ES-I3 (cell line): ENCODE results near the gene VPS35L.
"Not testable (repeated sequence)": the region's sequence is repeated elsewhere in the genome, so short reads cannot be mapped to it uniquely, and the experiment has no call there.

Source experiments
- H3K36me3 ChIP-seq: 2 replicates; pipeline ENCODE4 v1.6.1; 2013; ENCODE audit warnings: mild to moderate bottlenecking, low read length, control low read depth, moderate library complexity; ENCODE audit not compliant: insufficient read depth
- H3K4me1 ChIP-seq: 2 replicates; pipeline ENCODE4 v1.6.1; 2013; ENCODE audit warnings: mild to moderate bottlenecking, control low read depth, low read length; ENCODE audit not compliant: insufficient read depth
- H3K9ac ChIP-seq: 2 replicates; pipeline ENCODE4 v1.6.1; 2013; ENCODE audit warnings: low read depth, mild to moderate bottlenecking, low read length, moderate library complexity
- H3K9me3 ChIP-seq: 2 replicates; pipeline ENCODE4 v1.6.1; 2013; ENCODE audit warnings: mild to moderate bottlenecking, low read length, moderate library complexity; ENCODE audit not compliant: control insufficient read depth, insufficient read depth

VPS35L gene

GRCh38 chr16:19523184-19523558, 32.3 kb upstream of the VPS35L start:
- H3K36me3 ChIP-seq, result no peaks in the 10 kb centered on the region
- H3K4me1 ChIP-seq, result peaks cover 19% of the 10 kb centered on the region; the same call in 1 of the 2 replicates
- H3K9ac ChIP-seq, result peak overlapping the region; percentile 91; the same call in 1 of the 2 replicates

GRCh38 chr16:19523559-19524355, 31.7 kb upstream of the VPS35L start, which contains the start of gene CCP110:
Gene CCP110 (plus strand): TSS chr16:19523942. CDS start chr16:19527882, 3,940 bp downstream.
- peak within 1 kb of the TSS; percentile 91 for H3K9ac ChIP-seq
- no peaks in the 10 kb centered on the region for H3K36me3 ChIP-seq
- peaks cover 19% of the 10 kb centered on the region; the same call in 1 of the 2 replicates for H3K4me1 ChIP-seq
- no peaks in the 10 kb centered on the region; the same call in 1 of the 2 replicates for H3K9me3 ChIP-seq

More at GRCh38 chr16:19523184-19523558, 32.3 kb upstream of the VPS35L start:
- H3K9me3 ChIP-seq, result no peaks in the 10 kb centered on the region; the same call in 1 of the 2 replicates

- H3K9me3 ChIP-seq, result no peaks in the 10 kb centered on the region
- H3K36me3 ChIP-seq, result no peaks in the 10 kb centered on the region
- H3K4me1 ChIP-seq, result peaks cover 19% of the 10 kb centered on the region; the same call in 1 of the 2 replicates
- H3K9ac ChIP-seq, result peak overlapping the region; percentile 81
Observed at GRCh38 chr16:19524356-19524615, 31.2 kb upstream of the VPS35L start.

- Histone ChIP-seq H3K36me3 (no peaks in the 10 kb centered on the region), H3K9ac (peak overlapping the region; percentile 81), H3K4me1 (peaks cover 19% of the 10 kb centered on the region; the same call in 1 of the 2 replicates), H3K9me3 (no peaks in the 10 kb centered on the region)
Observed at GRCh38 chr16:19524616-19525384, 30.7 kb upstream of the VPS35L start.

- Histone ChIP-seq H3K9me3 (no peaks in the 10 kb centered on the region), H3K36me3 (no peaks in the 10 kb centered on the region), H3K9ac (peak overlapping the region; percentile 81), H3K4me1 (peaks cover 19% of the 10 kb centered on the region; the same call in 1 of the 2 replicates)
Observed at GRCh38 chr16:19525385-19525723, 30.1 kb upstream of the VPS35L start.

- Histone ChIP-seq H3K9ac (no peak overlapping the region), H3K4me1 (peaks cover 19% of the 10 kb centered on the region; the same call in 1 of the 2 replicates), H3K36me3 (no peaks in the 10 kb centered on the region), H3K9me3 (no peaks in the 10 kb centered on the region)
Observed at GRCh38 chr16:19527161-19527560, 28.3 kb upstream of the VPS35L start.

- Histone ChIP-seq H3K4me1 (peaks cover 19% of the 10 kb centered on the region), H3K9ac (no peak overlapping the region), H3K36me3 (peaks cover 4% of the 10 kb centered on the region; the same call in 1 of the 2 replicates), H3K9me3 (no peaks in the 10 kb centered on the region)
Observed at GRCh38 chr16:19528666-19529065, 26.8 kb upstream of the VPS35L start.

- Histone ChIP-seq H3K9me3 (no peaks in the 10 kb centered on the region), H3K9ac (no peak overlapping the region), H3K36me3 (peaks cover 13% of the 10 kb centered on the region), H3K4me1 (peaks cover 9% of the 10 kb centered on the region)
Observed at GRCh38 chr16:19532601-19533000, 22.9 kb upstream of the VPS35L start.

GRCh38 chr16:19540241-19540970, 15.1 kb upstream of the VPS35L start:
- Histone ChIP-seq H3K4me1 (no peaks in the 10 kb centered on the region), H3K36me3 (peaks cover 19% of the 10 kb centered on the region), H3K9ac (no peak overlapping the region), H3K9me3 (no peaks in the 10 kb centered on the region)

- Histone ChIP-seq H3K9me3 (no peaks in the 10 kb centered on the region), H3K36me3 (peaks cover 16% of the 10 kb centered on the region; the same call in 1 of the 2 replicates), H3K4me1 (no peaks in the 10 kb centered on the region), H3K9ac (no peak overlapping the region)
Observed at GRCh38 chr16:19542138-19542821, 13.2 kb upstream of the VPS35L start.

GRCh38 chr16:19543278-19543996, 12.1 kb upstream of the VPS35L start:
- peaks cover 14% of the 10 kb centered on the region; the same call in 1 of the 2 replicates for H3K36me3 ChIP-seq
- H3K9me3 ChIP-seq, H3K4me1 ChIP-seq, H3K9ac ChIP-seq: not testable (repeated sequence)

GRCh38 chr16:19548144-19548543, 7.4 kb upstream of the VPS35L start:
- no peak overlapping the region for H3K9ac ChIP-seq
- peaks cover 3% of the 10 kb centered on the region; the same call in 1 of the 2 replicates for H3K36me3 ChIP-seq
- H3K9me3 ChIP-seq, result no peaks in the 10 kb centered on the region
- no peaks in the 10 kb centered on the region for H3K4me1 ChIP-seq

GRCh38 chr16:19549673-19550072, 5.8 kb upstream of the VPS35L start:
- Histone ChIP-seq H3K4me1 (no peaks in the 10 kb centered on the region), H3K9ac (no peak overlapping the region), H3K9me3 (no peaks in the 10 kb centered on the region), H3K36me3 (peaks cover 3% of the 10 kb centered on the region; the same call in 1 of the 2 replicates)
